HUES6 (cell line): ENCODE results near the gene CNKSR2.

Source experiments
- H3K27ac ChIP-seq: 2 replicates; pipeline ENCODE4 v1.7.0; 2013; ENCODE audit warnings: low read depth, mild to moderate bottlenecking, low read length, inconsistent platforms
- H3K27me3 ChIP-seq: 2 replicates; pipeline ENCODE4 v1.6.1; 2013; ENCODE audit warnings: low read length; ENCODE audit not compliant: control insufficient read depth, insufficient read depth
- H3K36me3 ChIP-seq: 2 replicates; pipeline ENCODE4 v1.6.1; 2013; ENCODE audit warnings: low read length; ENCODE audit not compliant: control insufficient read depth, insufficient read depth
- H3K4me1 ChIP-seq: 2 replicates; pipeline ENCODE4 v1.6.1; 2013; ENCODE audit warnings: low read length; ENCODE audit not compliant: control insufficient read depth, insufficient read depth
- H3K4me3 ChIP-seq: 2 replicates; pipeline ENCODE4 v1.5.1; 2013; ENCODE audit warnings: low read depth, low read length
- H3K9ac ChIP-seq: one replicate; pipeline ENCODE4 v1.6.1; 2013; ENCODE audit warnings: mild to moderate bottlenecking, low read length
- H3K9me3 ChIP-seq: 2 replicates; pipeline ENCODE4 v1.6.1; 2013; ENCODE audit warnings: low read depth, low read length; ENCODE audit not compliant: control insufficient read depth, insufficient read depth

Gene CNKSR2

GRCh38 chrX:21666252-21666651 lies 292.0 kb downstream of the CNKSR2 start:
- no peak overlapping the region for H3K4me3 ChIP-seq
- no peaks in the 10 kb centered on the region; the same call in 1 of the 2 replicates for H3K27me3 ChIP-seq
- H3K36me3 ChIP-seq: no peaks in the 10 kb centered on the region
- no peak overlapping the region for H3K27ac ChIP-seq
- no peaks in the 10 kb centered on the region for H3K4me1 ChIP-seq
- H3K9me3 ChIP-seq: no peaks in the 10 kb centered on the region
- no peak overlapping the region for H3K9ac ChIP-seq

GRCh38 chrX:21666679-21667078 lies 292.5 kb downstream of the CNKSR2 start:
- H3K9me3 ChIP-seq: no peaks in the 10 kb centered on the region
- H3K27me3 ChIP-seq: no peaks in the 10 kb centered on the region; the same call in 1 of the 2 replicates
- H3K4me1 ChIP-seq: no peaks in the 10 kb centered on the region
- no peak overlapping the region for H3K27ac ChIP-seq
- no peaks in the 10 kb centered on the region for H3K36me3 ChIP-seq
- no peak overlapping the region for H3K9ac ChIP-seq
- no peak overlapping the region for H3K4me3 ChIP-seq

- H3K36me3 ChIP-seq: no peaks in the 10 kb centered on the region
- peaks cover 8% of the 10 kb centered on the region; the same call in 1 of the 2 replicates for H3K4me1 ChIP-seq
- H3K4me3 ChIP-seq: no peak overlapping the region
- peaks cover 2% of the 10 kb centered on the region; the same call in 1 of the 2 replicates for H3K27me3 ChIP-seq
- no peaks in the 10 kb centered on the region for H3K9me3 ChIP-seq
- H3K27ac ChIP-seq: no peak overlapping the region
- H3K9ac ChIP-seq: no peak overlapping the region
Measured at GRCh38 chrX:21674430-21675186, 300.4 kb downstream of the CNKSR2 start.

GRCh38 chrX:21675931-21676330 lies 301.7 kb downstream of the CNKSR2 start:
- H3K9ac ChIP-seq: no peak overlapping the region
- H3K36me3 ChIP-seq: no peaks in the 10 kb centered on the region
- H3K4me1 ChIP-seq: peaks cover 8% of the 10 kb centered on the region; the same call in 1 of the 2 replicates
- peaks cover 2% of the 10 kb centered on the region; the same call in 1 of the 2 replicates for H3K27me3 ChIP-seq
- H3K4me3 ChIP-seq: no peak overlapping the region
- H3K9me3 ChIP-seq: no peaks in the 10 kb centered on the region
- H3K27ac ChIP-seq: no peak overlapping the region

- no peak overlapping the region for H3K27ac ChIP-seq
- no peaks in the 10 kb centered on the region for H3K9me3 ChIP-seq
- peaks cover 8% of the 10 kb centered on the region; the same call in 1 of the 2 replicates for H3K4me1 ChIP-seq
- peaks cover 4% of the 10 kb centered on the region; the same call in 1 of the 2 replicates for H3K27me3 ChIP-seq
- H3K4me3 ChIP-seq: no peak overlapping the region
- no peaks in the 10 kb centered on the region for H3K36me3 ChIP-seq
- no peak overlapping the region for H3K9ac ChIP-seq
Measured at GRCh38 chrX:21678048-21678612, 303.9 kb downstream of the CNKSR2 start.

GRCh38 chrX:21683941-21684340 lies 309.7 kb downstream of the CNKSR2 start:
- Histone ChIP-seq H3K27me3 (peaks cover 7% of the 10 kb centered on the region; the same call in 1 of the 2 replicates), H3K9me3 (no peaks in the 10 kb centered on the region), H3K27ac (no peak overlapping the region), H3K4me1 (no peaks in the 10 kb centered on the region), H3K4me3 (no peak overlapping the region), H3K9ac (no peak overlapping the region), H3K36me3 (no peaks in the 10 kb centered on the region)

- H3K27ac ChIP-seq: no peak overlapping the region
- no peak overlapping the region for H3K4me3 ChIP-seq
- H3K27me3 ChIP-seq: no peaks in the 10 kb centered on the region; the same call in 1 of the 2 replicates
- no peaks in the 10 kb centered on the region for H3K9me3 ChIP-seq
- no peaks in the 10 kb centered on the region for H3K4me1 ChIP-seq
- H3K36me3 ChIP-seq: no peaks in the 10 kb centered on the region
- no peak overlapping the region for H3K9ac ChIP-seq
Measured at GRCh38 chrX:21691512-21692018, 317.3 kb downstream of the CNKSR2 start.

- no peaks in the 10 kb centered on the region for H3K9me3 ChIP-seq
- H3K4me3 ChIP-seq: no peak overlapping the region
- no peak overlapping the region for H3K9ac ChIP-seq
- H3K27me3 ChIP-seq: peaks cover 8% of the 10 kb centered on the region; the same call in 1 of the 2 replicates
- no peaks in the 10 kb centered on the region for H3K4me1 ChIP-seq
- H3K36me3 ChIP-seq: no peaks in the 10 kb centered on the region
- no peak overlapping the region for H3K27ac ChIP-seq
Measured at GRCh38 chrX:21698272-21698671, 324.1 kb downstream of the CNKSR2 start.

- Histone ChIP-seq H3K4me3 (no peak overlapping the region), H3K9me3 (no peaks in the 10 kb centered on the region), H3K9ac (no peak overlapping the region), H3K27me3 (peaks cover 8% of the 10 kb centered on the region; the same call in 1 of the 2 replicates), H3K36me3 (no peaks in the 10 kb centered on the region), H3K4me1 (peaks cover 8% of the 10 kb centered on the region; the same call in 1 of the 2 replicates), H3K27ac (no peak overlapping the region)
Measured at GRCh38 chrX:21699136-21699535, 324.9 kb downstream of the CNKSR2 start.

- H3K4me3 ChIP-seq: no peak overlapping the region
- H3K36me3 ChIP-seq: no peaks in the 10 kb centered on the region
- H3K9ac ChIP-seq: no peak overlapping the region
- no peaks in the 10 kb centered on the region for H3K9me3 ChIP-seq
- H3K4me1 ChIP-seq: peaks cover 9% of the 10 kb centered on the region; the same call in 1 of the 2 replicates
- H3K27me3 ChIP-seq: peaks cover 8% of the 10 kb centered on the region; the same call in 1 of the 2 replicates
- no peak overlapping the region for H3K27ac ChIP-seq
Measured at GRCh38 chrX:21700275-21700674, 326.1 kb downstream of the CNKSR2 start.

GRCh38 chrX:21700967-21701366 lies 326.7 kb downstream of the CNKSR2 start:
- H3K27ac ChIP-seq: no peak overlapping the region
- H3K9me3 ChIP-seq: no peaks in the 10 kb centered on the region
- peaks cover 8% of the 10 kb centered on the region; the same call in 1 of the 2 replicates for H3K27me3 ChIP-seq
- peaks cover 9% of the 10 kb centered on the region; the same call in 1 of the 2 replicates for H3K4me1 ChIP-seq
- H3K4me3 ChIP-seq: no peak overlapping the region
- H3K36me3 ChIP-seq: no peaks in the 10 kb centered on the region
- no peak overlapping the region for H3K9ac ChIP-seq
